Ascending aorta (tissue), 2 donors: Measurements from ENCODE around the gene PRCD. TPM values are rescaled to one million over a fixed set of nuclear protein-coding genes. Genes with fewer than 3 reads are reported as not detected.

Experiments used
- DNase-seq, 2 donors: peaks; one replicate each; pipeline ENCODE4 v3.0.0-alpha.2; 2019; ENCODE audit warnings: low spot score in 2 of 2
- H3K27ac ChIP-seq, 2 donors: fragments of 200-600 bp; sonication (generic); one replicate each; pipeline ENCODE4 v1.5.1; 2016 to 2017; ENCODE audit warnings: mild to moderate bottlenecking in 1 of 2
- H3K27me3 ChIP-seq: fragments of 200-600 bp; sonication (generic); one replicate; pipeline ENCODE4 v1.5.1; 2017
- H3K36me3 ChIP-seq, 2 donors: fragments of 200-600 bp; sonication (generic); one replicate each; pipeline ENCODE4 v1.5.1; 2016
- H3K4me1 ChIP-seq, 2 donors: fragments of 200-600 bp; sonication (generic); one replicate each; pipeline ENCODE4 v1.5.1; 2016 to 2017; ENCODE audit warnings: mild to moderate bottlenecking in 1 of 2
- H3K4me3 ChIP-seq, 2 donors: fragments of 200-600 bp; sonication (generic); one replicate each; pipeline ENCODE4 v1.5.1; 2016 to 2017; ENCODE audit warnings: mild to moderate bottlenecking in 1 of 2
- H3K9me3 ChIP-seq, 2 donors: fragments of 200-600 bp; sonication (generic); one replicate each; pipeline ENCODE4 v1.5.1; 2016
- intact Hi-C: fragments of 100-400 bp; cut with DNase I; formaldehyde crosslinking; loops from one replicate; pipeline ENCODE4 v1.15.1; 2023
- total RNA-seq: library from RNA; depleted of rRNA; stranded (reverse); fragments of >200 nt; gene quantifications from one replicate; pipeline ENCODE4 v1.1.0, GENCODE V29; 2016
- TF ChIP-seq, protein P1 (sequence below), 3 experiments: fragments of 200-600 bp in 2 of 3; fragments of 450-650 bp in 1 of 3; sonication (generic) in 2 of 3; IDR thresholded peaks; one replicate each; pipeline ENCODE4 v1.5.1; 2016 to 2019; ENCODE audit warnings: antibody characterized with exemption in 3 of 3, mild to moderate bottlenecking in 1 of 3, moderate library complexity in 1 of 3

The PRCD gene, protein sequence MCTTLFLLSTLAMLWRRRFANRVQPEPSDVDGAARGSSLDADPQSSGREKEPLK
- total RNA-seq, result 0.43 TPM

DNA sequence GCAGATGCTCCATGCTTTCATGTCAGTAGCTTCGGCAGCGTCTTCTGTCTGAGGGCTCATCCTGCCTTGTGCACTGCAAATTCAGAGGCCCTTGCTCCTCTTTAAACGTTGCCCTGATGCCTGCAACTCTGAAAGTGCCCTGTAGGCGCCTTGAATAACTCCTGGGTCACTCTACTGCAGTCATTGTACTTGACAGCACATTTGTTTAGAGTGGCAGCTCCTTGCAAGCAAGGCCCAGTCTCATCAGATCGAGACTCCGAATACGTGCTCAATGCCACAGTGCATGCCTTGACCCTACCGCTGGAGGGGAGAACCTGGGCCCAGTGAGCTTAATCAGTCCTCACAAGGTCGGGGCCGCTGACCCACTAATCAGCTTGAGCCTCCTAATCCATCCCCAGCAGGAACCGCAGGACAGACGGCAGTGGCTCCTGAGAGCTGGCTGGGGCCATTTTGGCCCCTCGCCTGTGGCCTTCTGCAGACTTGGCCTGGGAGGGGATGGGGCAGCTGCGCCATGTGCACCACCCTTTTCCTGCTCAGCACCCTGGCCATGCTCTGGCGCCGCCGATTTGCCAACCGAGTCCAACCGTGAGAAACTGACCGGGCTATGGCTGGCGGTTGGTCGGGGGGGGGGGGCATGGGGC lies at the start of gene PRCD:
Gene PRCD (plus strand): TSS at position 414 of the 641 bp plus-strand sequence. CDS start 98 bp downstream, at position 512.
- Histone ChIP-seq H3K9me3 (no peaks in the 10 kb centered on the region), H3K27me3 (peaks cover 12% of the 10 kb centered on the region), H3K4me1 (peaks cover 14% of the 10 kb centered on the region in 2 donors), H3K4me3 (peak within 1 kb of the TSS; percentile 49 to 59), H3K27ac (no peak within 1 kb of the TSS), H3K36me3 (no peaks in the 10 kb centered on the region)
- intact Hi-C loops, result loop anchor here (1.0 to 2.0 kb wide), 2 partner anchors 10 to 17 kb away; no protein-coding TSS in a partner anchor
- no peak for DNase-seq
- TF ChIP-seq, protein P1, sequence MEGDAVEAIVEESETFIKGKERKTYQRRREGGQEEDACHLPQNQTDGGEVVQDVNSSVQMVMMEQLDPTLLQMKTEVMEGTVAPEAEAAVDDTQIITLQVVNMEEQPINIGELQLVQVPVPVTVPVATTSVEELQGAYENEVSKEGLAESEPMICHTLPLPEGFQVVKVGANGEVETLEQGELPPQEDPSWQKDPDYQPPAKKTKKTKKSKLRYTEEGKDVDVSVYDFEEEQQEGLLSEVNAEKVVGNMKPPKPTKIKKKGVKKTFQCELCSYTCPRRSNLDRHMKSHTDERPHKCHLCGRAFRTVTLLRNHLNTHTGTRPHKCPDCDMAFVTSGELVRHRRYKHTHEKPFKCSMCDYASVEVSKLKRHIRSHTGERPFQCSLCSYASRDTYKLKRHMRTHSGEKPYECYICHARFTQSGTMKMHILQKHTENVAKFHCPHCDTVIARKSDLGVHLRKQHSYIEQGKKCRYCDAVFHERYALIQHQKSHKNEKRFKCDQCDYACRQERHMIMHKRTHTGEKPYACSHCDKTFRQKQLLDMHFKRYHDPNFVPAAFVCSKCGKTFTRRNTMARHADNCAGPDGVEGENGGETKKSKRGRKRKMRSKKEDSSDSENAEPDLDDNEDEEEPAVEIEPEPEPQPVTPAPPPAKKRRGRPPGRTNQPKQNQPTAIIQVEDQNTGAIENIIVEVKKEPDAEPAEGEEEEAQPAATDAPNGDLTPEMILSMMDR (IDR thresholded peaks at IDR 0.05), result no peak

- H3K27ac ChIP-seq, result peak overlapping the region in 1 of 2 donors; percentile 77
- H3K4me1 ChIP-seq, result no peaks in the 10 kb centered on the region
- no peak for DNase-seq
- H3K27me3 ChIP-seq, result no peaks in the 10 kb centered on the region
- TF ChIP-seq, protein P1 (IDR thresholded peaks at IDR 0.05), result no peak
- no peaks in the 10 kb centered on the region for H3K9me3 ChIP-seq
- H3K4me3 ChIP-seq, result no peak overlapping the region
- intact Hi-C loops, result no loop called here
- H3K36me3 ChIP-seq, result no peaks in the 10 kb centered on the region
These were observed 49.6 kb upstream of the PRCD start for GRCh38 chr17:76490112-76490710.

DNA sequence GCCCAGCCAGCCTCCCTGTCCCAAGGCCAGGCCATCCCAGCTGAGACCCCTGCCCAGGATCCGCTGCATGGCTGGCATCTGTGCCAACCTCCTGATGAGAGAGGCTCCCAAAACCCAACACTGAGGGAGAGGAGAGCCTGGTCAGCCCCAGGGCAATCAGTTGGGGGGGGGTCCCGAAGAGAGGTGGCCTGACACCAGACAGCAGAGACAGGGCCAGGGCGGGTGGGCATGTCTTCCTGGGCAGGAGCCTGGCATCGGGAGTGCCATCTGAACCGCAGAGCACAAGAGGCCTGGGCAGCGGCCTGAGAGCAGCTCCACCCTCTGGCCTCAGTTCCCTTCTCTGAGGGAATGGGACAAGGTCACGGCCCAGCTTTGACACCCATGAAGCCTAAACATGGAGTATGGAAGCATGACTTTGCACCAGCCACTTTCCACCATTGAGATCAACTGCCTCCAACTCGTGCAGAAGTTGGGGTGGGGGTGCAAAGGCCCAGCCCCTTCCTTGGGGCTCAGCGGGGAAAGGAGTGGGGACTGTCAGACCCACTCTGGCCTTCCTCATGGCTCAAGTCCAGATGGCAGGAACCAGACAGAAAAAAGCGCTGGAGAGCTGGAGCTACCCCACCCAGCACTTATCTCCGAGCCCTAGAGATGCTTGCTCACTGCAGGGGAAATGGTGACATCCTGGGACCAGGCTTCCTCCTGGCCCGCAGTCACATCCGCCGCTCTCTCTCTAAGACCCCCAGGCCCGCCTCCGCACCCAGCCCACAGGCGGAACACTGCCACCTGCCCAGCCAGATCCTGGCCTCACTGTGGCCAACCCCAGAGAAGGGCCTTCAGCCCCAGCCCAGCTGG lies 48.3 kb upstream of the PRCD start:
- intact Hi-C loops, result no loop called here
- Histone ChIP-seq H3K27me3 (no peaks in the 10 kb centered on the region), H3K36me3 (no peaks in the 10 kb centered on the region), H3K4me3 (no peak overlapping the region), H3K9me3 (no peaks in the 10 kb centered on the region), H3K27ac (peak overlapping the region; percentile 70 to 77), H3K4me1 (no peaks in the 10 kb centered on the region)
- TF ChIP-seq, protein P1 (IDR thresholded peaks at IDR 0.05), result no peak
- no peak for DNase-seq

- no peaks in the 10 kb centered on the region for H3K36me3 ChIP-seq
- no peak for DNase-seq
- intact Hi-C loops, result no loop called here
- H3K27ac ChIP-seq, result peak overlapping the region; percentile 70 to 77
- no peaks in the 10 kb centered on the region for H3K4me1 ChIP-seq
- TF ChIP-seq, protein P1 (IDR thresholded peaks at IDR 0.05), result no peak
- peak overlapping the region in 1 of 2 donors; percentile 10 for H3K4me3 ChIP-seq
- no peaks in the 10 kb centered on the region for H3K27me3 ChIP-seq
- no peaks in the 10 kb centered on the region for H3K9me3 ChIP-seq
These were observed 47.5 kb upstream of the PRCD start for GRCh38 chr17:76492123-76492988.

GRCh38 chr17:76492989-76493501 lies 46.8 kb upstream of the PRCD start:
- intact Hi-C loops, result no loop called here
- peak overlapping the region in 1 of 2 donors; percentile 10 for H3K4me3 ChIP-seq
- TF ChIP-seq, protein P1 (IDR thresholded peaks at IDR 0.05), result no peak
- peaks cover under 1 to 5% of the 10 kb centered on the region in 2 donors for H3K4me1 ChIP-seq
- peak overlapping the region; percentile 70 to 77 for H3K27ac ChIP-seq
- H3K36me3 ChIP-seq, result no peaks in the 10 kb centered on the region
- DNase-seq, result peak; percentile 69 to 83
- no peaks in the 10 kb centered on the region for H3K9me3 ChIP-seq
- H3K27me3 ChIP-seq, result no peaks in the 10 kb centered on the region
